MCF 10A (cell line): Measurements from ENCODE around the gene SMR3A. TPM values are rescaled to one million over a fixed set of nuclear protein-coding genes. Genes with fewer than 3 reads are reported as not detected.

ENCODE experiments used
- BruUV-seq: library from RNA; stranded (reverse); fragments of 400-500 nt; replicated peaks from 2 replicates; lab custom pipeline; 2021; lab: Mats Ljungman, UMichigan
- CTCF ChIA-PET: fragments of 300-600 bp; sonication (Branson Sonifier 250); formaldehyde crosslinking; extraction: SDS; loops from one replicate; lab custom pipeline; 2021; ENCODE audit warnings: antibody characterized with exemption, inconsistent platforms; lab: Yijun Ruan, JAX
- POLR2A ChIA-PET: fragments of 300-600, 350-650 bp; sonication (Branson Sonifier 250); formaldehyde crosslinking; extraction: SDS; loops from one replicate; lab custom pipeline; 2020; ENCODE audit warnings: antibody characterized with exemption, inconsistent platforms; lab: Yijun Ruan, JAX
- DNase-seq: peaks from one replicate; pipeline ENCODE4 v3.0.0-alpha.2; 2018; ENCODE audit not compliant: unreplicated experiment
- H3K27ac Mint-ChIP-seq: one replicate; pipeline ENCODE4 v1.8.0; 2022; ENCODE audit warnings: mild to moderate bottlenecking, low read depth, mixed read lengths; ENCODE audit not compliant: unreplicated experiment
- H3K27me3 Mint-ChIP-seq: one replicate; pipeline ENCODE4 v1.8.0; 2022; ENCODE audit warnings: mixed read lengths; ENCODE audit not compliant: insufficient read depth, unreplicated experiment
- H3K36me3 Mint-ChIP-seq: one replicate; pipeline ENCODE4 v1.8.0; 2022; ENCODE audit warnings: mild to moderate bottlenecking, moderate library complexity, mixed read lengths; ENCODE audit not compliant: insufficient read depth, unreplicated experiment
- H3K4me1 Mint-ChIP-seq: one replicate; pipeline ENCODE4 v1.8.0; 2022; ENCODE audit warnings: mixed read lengths; ENCODE audit not compliant: insufficient read depth, unreplicated experiment
- H3K4me3 Mint-ChIP-seq: one replicate; pipeline ENCODE4 v1.8.0; 2022; ENCODE audit warnings: mild to moderate bottlenecking, moderate library complexity, mixed read lengths; ENCODE audit not compliant: unreplicated experiment
- H3K9me3 Mint-ChIP-seq: one replicate; pipeline ENCODE4 v1.8.0; 2022; ENCODE audit warnings: mixed read lengths; ENCODE audit not compliant: unreplicated experiment
- intact Hi-C: fragments of 100-400 bp; cut with micrococcal nuclease; formaldehyde crosslinking; loops from 2 replicates; pipeline ENCODE4 v1.14.1; 2022
- total RNA-seq: library from RNA; stranded (reverse); gene quantifications from 2 replicates; pipeline ENCODE4 v1.2.3, GENCODE V29; 2022
- TF ChIP-seq, protein P1 (sequence below): fragments of 200-600 bp; IDR thresholded peaks from one replicate; pipeline ENCODE4 v1.8.0; 2022; ENCODE audit warnings: antibody characterized with exemption, mild to moderate bottlenecking; ENCODE audit not compliant: unreplicated experiment

SMR3A gene
- total RNA-seq, 1 experiment from 2014 or later, result not detected

DNA sequence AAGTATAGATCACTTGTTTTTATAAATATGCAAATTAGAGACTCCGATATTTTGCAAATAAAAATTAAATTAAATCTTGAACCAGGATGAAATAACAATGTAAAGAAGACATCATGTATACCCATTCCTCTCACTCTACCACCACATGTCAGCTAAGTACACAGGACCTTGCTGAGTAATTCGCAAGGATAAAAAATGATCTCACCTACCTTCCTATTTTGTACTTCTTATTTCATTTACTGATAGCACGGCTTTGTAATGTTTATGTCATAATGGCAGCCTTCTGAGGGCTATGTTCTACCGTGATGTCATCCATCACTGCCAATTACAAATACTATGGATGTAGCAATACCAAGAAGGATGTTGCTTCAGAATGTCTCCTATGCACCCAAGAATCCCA is 11.4 kb downstream of the SMR3A start:
- intact Hi-C loops, result no loop called here
- H3K27ac Mint-ChIP-seq, result no peak overlapping the region
- no peaks in the 10 kb centered on the region for H3K4me1 Mint-ChIP-seq
- TF ChIP-seq, protein P1, sequence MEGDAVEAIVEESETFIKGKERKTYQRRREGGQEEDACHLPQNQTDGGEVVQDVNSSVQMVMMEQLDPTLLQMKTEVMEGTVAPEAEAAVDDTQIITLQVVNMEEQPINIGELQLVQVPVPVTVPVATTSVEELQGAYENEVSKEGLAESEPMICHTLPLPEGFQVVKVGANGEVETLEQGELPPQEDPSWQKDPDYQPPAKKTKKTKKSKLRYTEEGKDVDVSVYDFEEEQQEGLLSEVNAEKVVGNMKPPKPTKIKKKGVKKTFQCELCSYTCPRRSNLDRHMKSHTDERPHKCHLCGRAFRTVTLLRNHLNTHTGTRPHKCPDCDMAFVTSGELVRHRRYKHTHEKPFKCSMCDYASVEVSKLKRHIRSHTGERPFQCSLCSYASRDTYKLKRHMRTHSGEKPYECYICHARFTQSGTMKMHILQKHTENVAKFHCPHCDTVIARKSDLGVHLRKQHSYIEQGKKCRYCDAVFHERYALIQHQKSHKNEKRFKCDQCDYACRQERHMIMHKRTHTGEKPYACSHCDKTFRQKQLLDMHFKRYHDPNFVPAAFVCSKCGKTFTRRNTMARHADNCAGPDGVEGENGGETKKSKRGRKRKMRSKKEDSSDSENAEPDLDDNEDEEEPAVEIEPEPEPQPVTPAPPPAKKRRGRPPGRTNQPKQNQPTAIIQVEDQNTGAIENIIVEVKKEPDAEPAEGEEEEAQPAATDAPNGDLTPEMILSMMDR, result no peak
- ChIA-PET POLR2A (no interaction called here), CTCF (no interaction called here)
- no peaks in the 10 kb centered on the region for H3K27me3 Mint-ChIP-seq
- no peaks in the 10 kb centered on the region for H3K36me3 Mint-ChIP-seq
- no peak overlapping the region for H3K4me3 Mint-ChIP-seq
- no peaks in the 10 kb centered on the region for H3K9me3 Mint-ChIP-seq
- BruUV-seq, result no TSS peak
- DNase-seq, result no peak

DNA sequence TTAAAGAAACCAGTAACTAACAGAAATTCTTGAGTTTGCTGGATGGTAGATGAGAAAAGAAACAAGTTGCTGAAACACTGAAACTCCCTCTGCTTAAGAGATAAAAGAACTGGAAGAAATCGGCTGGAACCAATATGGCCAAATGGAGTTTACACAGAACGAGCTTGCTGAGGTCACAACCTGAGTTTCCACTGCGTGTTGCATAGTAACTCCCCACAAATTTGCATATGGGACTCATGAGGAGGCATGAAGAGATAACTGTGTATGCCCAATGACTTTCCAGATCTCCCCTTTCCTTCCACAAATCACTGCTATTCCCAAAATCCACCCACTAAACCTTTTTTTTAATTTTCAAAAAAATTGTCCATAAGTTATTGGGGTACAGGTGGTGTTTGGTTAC is 12.2 kb downstream of the SMR3A start:
- CTCF ChIA-PET, result no interaction called here
- Mint-ChIP-seq H3K27ac (no peak overlapping the region), H3K4me1 (no peaks in the 10 kb centered on the region), H3K36me3 (no peaks in the 10 kb centered on the region), H3K4me3 (no peak overlapping the region), H3K27me3 (no peaks in the 10 kb centered on the region), H3K9me3 (no peaks in the 10 kb centered on the region)
- no peak for DNase-seq
- TF ChIP-seq, protein P1, result no peak
- POLR2A ChIA-PET, result no interaction called here
- no TSS peak for BruUV-seq
- intact Hi-C loops, result no loop called here

DNA sequence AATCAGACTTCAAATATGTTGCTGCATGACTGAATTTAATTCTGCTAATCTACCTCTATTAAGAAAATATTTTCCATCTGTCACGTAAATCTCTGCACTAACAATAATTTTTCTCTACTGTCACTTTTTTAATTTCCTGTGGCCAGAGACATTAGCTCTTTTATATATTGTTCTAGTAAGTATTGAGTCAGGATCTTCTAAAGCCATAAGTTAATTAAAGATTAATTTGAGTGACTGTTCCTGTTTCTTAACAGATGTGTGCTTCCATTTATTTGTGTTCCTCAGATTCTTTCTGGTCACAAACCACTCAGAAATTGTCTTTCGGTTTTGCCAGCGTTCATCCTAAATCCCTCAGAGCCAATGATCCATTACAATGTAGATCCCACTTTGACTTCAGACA is 20.0 kb downstream of the SMR3A start:
- no peaks in the 10 kb centered on the region for H3K9me3 Mint-ChIP-seq
- H3K36me3 Mint-ChIP-seq, result peaks cover 5% of the 10 kb centered on the region
- ChIA-PET POLR2A (no interaction called here), CTCF (no interaction called here)
- no peak for DNase-seq
- no peak overlapping the region for H3K4me3 Mint-ChIP-seq
- TF ChIP-seq, protein P1, result no peak
- H3K4me1 Mint-ChIP-seq, result no peaks in the 10 kb centered on the region
- intact Hi-C loops, result no loop called here
- BruUV-seq, result no TSS peak
- H3K27me3 Mint-ChIP-seq, result no peaks in the 10 kb centered on the region
- no peak overlapping the region for H3K27ac Mint-ChIP-seq

DNA sequence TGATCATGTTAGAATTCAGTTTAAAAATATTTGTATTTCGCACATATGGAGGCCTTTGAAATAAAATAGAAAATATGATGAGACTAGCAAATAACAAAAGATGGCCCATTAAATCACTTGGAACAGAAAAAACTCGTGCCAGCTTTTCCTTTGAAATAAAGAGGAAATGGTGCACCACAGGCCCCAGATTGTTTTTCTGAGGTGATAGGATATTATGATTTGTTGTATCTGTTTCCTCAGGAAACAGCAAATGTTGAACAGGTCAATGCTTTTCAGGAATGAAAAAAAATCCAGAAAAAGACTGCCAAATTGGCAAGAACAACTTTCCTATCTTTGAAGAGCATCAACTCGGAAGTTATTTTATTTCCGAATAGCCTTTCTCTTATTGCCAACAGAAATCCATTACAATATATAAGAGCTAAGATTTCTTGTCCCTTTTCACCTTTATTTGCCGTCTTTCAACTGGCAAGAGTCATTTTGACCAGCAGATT is 22.2 kb downstream of the SMR3A start, which contains the start of gene SMR3B:
Gene SMR3B, plus strand, starts transcription at position 441 of the 491 bp plus-strand sequence. CDS start 1,380 bp downstream, outside the sequence.
- BruUV-seq, result no TSS peak
- ChIA-PET POLR2A (interaction anchor here (0.7 kb wide), 1 partner anchor 54 kb away, joined by 3 read pairs; no protein-coding TSS in a partner anchor), CTCF (no interaction called here)
- no peaks in the 10 kb centered on the region for H3K9me3 Mint-ChIP-seq
- TF ChIP-seq, protein P1, result no peak
- H3K4me1 Mint-ChIP-seq, result no peaks in the 10 kb centered on the region
- H3K36me3 Mint-ChIP-seq, result peaks cover 5% of the 10 kb centered on the region
- H3K27me3 Mint-ChIP-seq, result no peaks in the 10 kb centered on the region
- DNase-seq, result no peak
- intact Hi-C loops, result no loop called here
- no peak within 1 kb of the TSS for H3K27ac Mint-ChIP-seq
- no peak within 1 kb of the TSS for H3K4me3 Mint-ChIP-seq
